H9 (cell line): Measurements from ENCODE around the gene ZC3H18. TPM values are rescaled to one million over a fixed set of nuclear protein-coding genes. Genes with fewer than 3 reads are reported as not detected.

Experiments used
- DNase-seq: peaks from one replicate; pipeline ENCODE4 v3.0.0-alpha.2; 2017
- H2AFZ ChIP-seq: one replicate; pipeline ENCODE4 v1.6.1; 2013; ENCODE audit warnings: mild to moderate bottlenecking, low read length, control low read depth, moderate library complexity
- H2AK5ac ChIP-seq: 2 replicates; pipeline ENCODE4 v1.6.1; 2013; ENCODE audit warnings: low read length, control low read depth, mixed read lengths; ENCODE audit not compliant: insufficient read length
- H2BK120ac ChIP-seq: one replicate; pipeline ENCODE4 v1.6.1; 2013; ENCODE audit warnings: low read depth, mild to moderate bottlenecking, low read length, control low read depth, inconsistent platforms; ENCODE audit not compliant: poor library complexity, severe bottlenecking
- H2BK12ac ChIP-seq: 2 replicates; pipeline ENCODE4 v1.6.1; 2013; ENCODE audit warnings: low read length, control low read depth, mixed read lengths, low read depth; ENCODE audit not compliant: insufficient read length
- H2BK15ac ChIP-seq: 2 replicates; pipeline ENCODE4 v1.6.1; 2013; ENCODE audit warnings: low read depth, low read length, control low read depth
- H2BK20ac ChIP-seq: one replicate; pipeline ENCODE4 v1.6.1; 2013; ENCODE audit warnings: low read depth, mild to moderate bottlenecking, low read length, control low read depth, inconsistent platforms; ENCODE audit not compliant: poor library complexity, severe bottlenecking
- H2BK5ac ChIP-seq: 2 replicates; pipeline ENCODE4 v1.6.1; 2013; ENCODE audit warnings: low read length, control low read depth, mixed read lengths; ENCODE audit not compliant: insufficient read length
- H3K14ac ChIP-seq: 2 replicates; pipeline ENCODE4 v1.6.1; 2013; ENCODE audit warnings: low read length, control low read depth; ENCODE audit not compliant: insufficient read depth
- H3K18ac ChIP-seq: 2 replicates; pipeline ENCODE4 v1.6.1; 2013; ENCODE audit warnings: low read depth, mild to moderate bottlenecking, mixed read lengths, low read length, control low read depth; ENCODE audit not compliant: insufficient read length
- H3K23ac ChIP-seq: 2 replicates; pipeline ENCODE4 v1.6.1; 2013; ENCODE audit warnings: low read length, control low read depth, mixed read lengths, low read depth; ENCODE audit not compliant: insufficient read length
- H3K23me2 ChIP-seq: 2 replicates; pipeline ENCODE4 v1.6.1; 2013; ENCODE audit warnings: low read depth, mild to moderate bottlenecking, mixed read lengths, low read length, control low read depth; ENCODE audit not compliant: insufficient read length, poor library complexity, severe bottlenecking
- H3K27ac ChIP-seq: 2 replicates; pipeline ENCODE4 v1.5.1; 2013; ENCODE audit warnings: low read length, control low read depth, mixed read lengths, low read depth; ENCODE audit not compliant: insufficient read length
- H3K27me3 ChIP-seq: 2 replicates; pipeline ENCODE4 v1.6.1; 2013; ENCODE audit warnings: low read length, control low read depth, inconsistent platforms; ENCODE audit not compliant: insufficient read depth
- H3K4ac ChIP-seq: 2 replicates; pipeline ENCODE4 v1.6.1; 2013; ENCODE audit warnings: low read depth, mild to moderate bottlenecking, control low read depth, inconsistent platforms, low read length, moderate library complexity
- H3K4me1 ChIP-seq: 2 replicates; pipeline ENCODE4 v1.6.1; 2013; ENCODE audit warnings: low read length, control low read depth, inconsistent platforms; ENCODE audit not compliant: insufficient read depth
- H3K4me2 ChIP-seq: 2 replicates; pipeline ENCODE4 v1.6.1; 2013; ENCODE audit warnings: low read length, control low read depth, mixed read lengths; ENCODE audit not compliant: insufficient read length, insufficient read depth
- H3K56ac ChIP-seq: 2 replicates; pipeline ENCODE4 v1.6.1; 2013; ENCODE audit warnings: low read depth, mild to moderate bottlenecking, mixed read lengths, low read length, control low read depth; ENCODE audit not compliant: insufficient read length
- H3K79me1 ChIP-seq: 2 replicates; pipeline ENCODE4 v1.6.1; 2013; ENCODE audit warnings: low read depth, mild to moderate bottlenecking, moderate library complexity, low read length, control low read depth, inconsistent platforms; ENCODE audit not compliant: insufficient read depth, poor library complexity, severe bottlenecking
- H3K79me2 ChIP-seq: 2 replicates; pipeline ENCODE4 v1.6.1; 2013; ENCODE audit warnings: low read length, control low read depth, inconsistent platforms; ENCODE audit not compliant: insufficient read depth
- H3K9ac ChIP-seq: 2 replicates; pipeline ENCODE4 v1.6.1; 2013; ENCODE audit warnings: low read length, control low read depth, mixed read lengths; ENCODE audit not compliant: insufficient read length; ENCODE audit errors: extremely low read depth
- H3K9me3 ChIP-seq: one replicate; pipeline ENCODE4 v1.6.1; 2013; ENCODE audit warnings: low read depth, low read length, inconsistent platforms; ENCODE audit not compliant: control insufficient read depth
- H3T11ph ChIP-seq: one replicate; pipeline ENCODE4 v1.6.1; 2013; ENCODE audit warnings: mild to moderate bottlenecking, low read length, control low read depth, inconsistent platforms
- H4K20me1 ChIP-seq: one replicate; pipeline ENCODE4 v1.6.1; 2013; ENCODE audit not compliant: control insufficient read depth, insufficient read length, insufficient read depth
- H4K5ac ChIP-seq: 2 replicates; pipeline ENCODE4 v1.6.1; 2013; ENCODE audit warnings: low read depth, mild to moderate bottlenecking, mixed read lengths, low read length, control low read depth; ENCODE audit not compliant: insufficient read length
- H4K8ac ChIP-seq: replicated peaks from 2 replicates; pipeline ENCODE4 v1.6.1; 2013; ENCODE audit warnings: low read length, control low read depth, mixed read lengths, low read depth; ENCODE audit not compliant: insufficient read length
- H4K91ac ChIP-seq: 2 replicates; pipeline ENCODE4 v1.6.1; 2013; ENCODE audit warnings: low read depth, mild to moderate bottlenecking, moderate library complexity, mixed read lengths, low read length, control low read depth; ENCODE audit not compliant: insufficient read length
- H3K27ac Mint-ChIP-seq, 3 experiments: 2 replicates in 2 of 3; 3 replicates in 1 of 3; pipeline ENCODE4 v1.8.0; 2020 to 2021; ENCODE audit warnings: mixed read lengths in 3 of 3, mild to moderate bottlenecking in 1 of 3, moderate library complexity in 1 of 3
- H3K27me3 Mint-ChIP-seq: 2 replicates; pipeline ENCODE4 v1.8.0; 2021; ENCODE audit warnings: low read depth, mild to moderate bottlenecking, moderate library complexity, mixed read lengths
- H3K36me3 Mint-ChIP-seq, 3 experiments: 2 replicates in 2 of 3; 3 replicates in 1 of 3; pipeline ENCODE4 v1.8.0; 2020 to 2021; ENCODE audit warnings: low read depth in 3 of 3, mixed read lengths in 3 of 3; ENCODE audit not compliant: insufficient read depth in 1 of 3
- H3K4me1 Mint-ChIP-seq, 2 experiments: 2 replicates each; pipeline ENCODE4 v1.8.0; 2020; ENCODE audit warnings: mixed read lengths in 2 of 2
- H3K4me3 Mint-ChIP-seq, 2 experiments: 2 replicates in 1 of 2; 3 replicates in 1 of 2; pipeline ENCODE4 v1.8.0; 2020 to 2021; ENCODE audit warnings: mild to moderate bottlenecking in 2 of 2, mixed read lengths in 2 of 2, moderate library complexity in 1 of 2
- H3K9me3 Mint-ChIP-seq, 2 experiments: 2 replicates in 1 of 2; 3 replicates in 1 of 2; pipeline ENCODE4 v1.8.0; 2020; ENCODE audit warnings: mild to moderate bottlenecking in 2 of 2, mixed read lengths in 2 of 2, moderate library complexity in 1 of 2
- CTCF ChIP-seq: fragments of 200-600 bp; sonication (generic); conservative IDR thresholded peaks from 3 replicates; pipeline ENCODE4 v1.8.0; 2021; ENCODE audit warnings: antibody characterized with exemption, mild to moderate bottlenecking
- WGBS: extraction: QIAGEN DNeasy Blood & Tissue Kit; methylation state at CpG from one replicate; pipeline ENCODE4 v1.1.7; 2013; ENCODE audit warnings: missing lambda C conversion rate, low lambda C conversion rate, mixed read lengths; ENCODE audit not compliant: insufficient read length; ENCODE audit errors: extremely low coverage; 5-methylcytosine and 5-hydroxymethylcytosine counted together
- total RNA-seq: library from RNA; stranded (reverse); gene quantifications from 2 replicates; pipeline ENCODE4 v1.2.1, GENCODE V29; 2021

Gene ZC3H18
- total RNA-seq, 1 experiment from 2014 or later = 69.7 TPM

GRCh38 chr16:88676502-88677242 is 106.5 kb downstream of the ZC3H18 start:
- TF ChIP-seq CTCF = no peak
- Histone ChIP-seq H4K20me1 (no peaks in the 10 kb centered on the region), H2AK5ac (no peak overlapping the region), H2BK20ac (no peak overlapping the region), H3K9me3 (no peaks in the 10 kb centered on the region), H3K4ac (no peak overlapping the region), H3K9ac (no peak overlapping the region), H2BK120ac (no peak overlapping the region), H3K27me3 (no peaks in the 10 kb centered on the region), H3T11ph (no peak overlapping the region), H3K23me2 (no peaks in the 10 kb centered on the region), H3K4me1 (no peaks in the 10 kb centered on the region), H2BK5ac (no peak overlapping the region), H3K27ac (no peak overlapping the region), H3K56ac (no peak overlapping the region), H3K79me2 (no peaks in the 10 kb centered on the region), H3K14ac (no peak overlapping the region), H3K18ac (no peak overlapping the region), H2BK12ac (no peak overlapping the region), H3K79me1 (no peaks in the 10 kb centered on the region), H3K23ac (no peak overlapping the region), H4K91ac (no peak overlapping the region), H3K4me2 (no peak overlapping the region), H2AFZ (no peak overlapping the region), H2BK15ac (no peak overlapping the region), H4K5ac (no peak overlapping the region), H4K8ac (no peak overlapping the region)
- DNase-seq = no peak
- H3K27me3 Mint-ChIP-seq = no peaks in the 10 kb centered on the region
- peaks cover 6 to 7% of the 10 kb centered on the region in 2 experiments for H3K4me1 Mint-ChIP-seq
- no peaks in the 10 kb centered on the region for H3K9me3 Mint-ChIP-seq
- no CpG with 5 or more reads among the region's 22 CpGs for WGBS
- no peak overlapping the region for H3K4me3 Mint-ChIP-seq
- no peak overlapping the region; a peak in 2 of 7 replicates for H3K27ac Mint-ChIP-seq
- peaks cover 0 to 9% (median 2%) of the 10 kb centered on the region in 3 experiments; a peak in 2 of 7 replicates for H3K36me3 Mint-ChIP-seq
